Upper lobe of right lung (tissue), 1 donor: ENCODE data around the gene DNAJB8. TPM values are rescaled to one million over a fixed set of nuclear protein-coding genes. Genes with fewer than 3 reads are reported as not detected.
A peak's percentile ranks its signal among the peaks of the same experiment; 100 is the strongest.

Source experiments
- ATAC-seq: fragments of 200-7000 bp; cut with Tn5 transposase; one replicate; pipeline ENCODE4 v1.9.1; 2020; ENCODE audit warnings: mild to moderate bottlenecking, moderate library complexity
- DNase-seq: peaks from one replicate; pipeline ENCODE4 v3.0.0-alpha.2; 2020
- H3K27ac ChIP-seq: fragments of 200-600 bp; one replicate; pipeline ENCODE4 v1.8.0; 2022
- H3K27me3 ChIP-seq: fragments of 200-600 bp; one replicate; pipeline ENCODE4 v1.8.0; 2022; ENCODE audit warnings: mild to moderate bottlenecking
- H3K36me3 ChIP-seq: fragments of 200-600 bp; one replicate; pipeline ENCODE4 v1.8.0; 2022
- H3K4me1 ChIP-seq: fragments of 200-600 bp; one replicate; pipeline ENCODE4 v1.8.0; 2022
- H3K4me3 ChIP-seq: fragments of 200-600 bp; one replicate; pipeline ENCODE4 v1.8.0; 2022; ENCODE audit warnings: mild to moderate bottlenecking
- H3K9me3 ChIP-seq: fragments of 200-600 bp; one replicate; pipeline ENCODE4 v1.8.0; 2022
- intact Hi-C: fragments of 100-400 bp; cut with DNase I; formaldehyde crosslinking; loops from one replicate; pipeline ENCODE4 v1.11.0; 2022
- total RNA-seq: library from RNA; stranded (reverse); fragmentation: NEBNext Ultra II Directional; extraction: Animal tissue kit (Norgen Biotek cat#: 25700); gene quantifications from one replicate; pipeline ENCODE4 v1.2.1, GENCODE V29; 2021
- TF ChIP-seq, protein P1 (sequence below): fragments of 200-600 bp; IDR thresholded peaks from one replicate; pipeline ENCODE4 v1.8.0; 2022; ENCODE audit warnings: antibody characterized with exemption
- donor health status: DM: no; HTN: yes; CAD: no; lungs with severe emphysema.

Gene DNAJB8
- total RNA-seq, 1 donor from 2014 or later = not detected

DNA sequence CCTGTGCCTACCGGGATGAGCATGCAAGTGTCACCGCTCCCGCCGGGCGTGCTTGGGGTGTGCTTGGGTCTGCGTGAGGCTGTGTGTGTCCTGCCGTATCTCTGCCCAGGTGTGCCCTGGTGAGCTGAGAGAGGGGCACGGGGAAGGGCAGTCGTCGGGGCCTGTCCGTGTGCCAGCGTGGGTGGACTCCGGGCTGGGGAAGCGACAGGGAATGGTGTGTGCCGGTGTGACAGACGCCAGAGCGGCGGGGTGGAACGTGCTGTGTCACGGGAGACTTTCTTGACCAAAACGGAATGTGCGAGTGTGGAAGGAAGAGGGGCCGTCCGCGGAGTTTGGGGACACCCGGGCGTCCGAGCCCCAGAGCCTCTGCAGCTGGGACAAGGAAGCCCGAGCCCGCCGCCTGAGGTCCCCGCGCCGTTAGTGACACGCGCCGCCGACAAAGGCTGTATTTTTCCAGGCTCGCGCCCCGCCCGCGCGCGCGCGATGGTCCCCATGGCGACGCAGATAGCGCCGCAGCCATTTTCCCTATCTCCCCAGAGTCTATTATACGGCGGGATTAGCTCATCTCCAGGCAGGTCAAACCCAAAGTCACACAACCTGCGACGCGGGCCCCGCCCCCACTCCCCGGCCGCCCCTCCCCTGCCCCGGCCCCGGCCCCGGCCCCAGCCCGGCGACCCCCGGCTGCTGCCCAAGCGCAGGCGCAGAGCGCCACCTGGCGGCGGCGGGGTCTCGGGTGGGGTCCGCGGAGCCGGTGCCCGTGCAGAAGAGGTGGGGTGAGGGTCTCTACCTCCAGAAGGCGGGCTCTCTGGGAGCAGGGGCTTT is 30.8 kb upstream of the DNAJB8 start:
- Histone ChIP-seq H3K36me3 (no peaks in the 10 kb centered on the region), H3K27ac (no peak overlapping the region), H3K9me3 (no peaks in the 10 kb centered on the region), H3K27me3 (peaks cover 90% of the 10 kb centered on the region), H3K4me1 (peaks cover 9% of the 10 kb centered on the region), H3K4me3 (peak overlapping the region; percentile 46)
- DNase-seq (peak; percentile 79), ATAC-seq (peak; percentile 66)
- intact Hi-C loops = loop anchor here (10.0 kb wide), 1 partner anchor 77 kb away; no protein-coding TSS in a partner anchor
- TF ChIP-seq, protein P1, sequence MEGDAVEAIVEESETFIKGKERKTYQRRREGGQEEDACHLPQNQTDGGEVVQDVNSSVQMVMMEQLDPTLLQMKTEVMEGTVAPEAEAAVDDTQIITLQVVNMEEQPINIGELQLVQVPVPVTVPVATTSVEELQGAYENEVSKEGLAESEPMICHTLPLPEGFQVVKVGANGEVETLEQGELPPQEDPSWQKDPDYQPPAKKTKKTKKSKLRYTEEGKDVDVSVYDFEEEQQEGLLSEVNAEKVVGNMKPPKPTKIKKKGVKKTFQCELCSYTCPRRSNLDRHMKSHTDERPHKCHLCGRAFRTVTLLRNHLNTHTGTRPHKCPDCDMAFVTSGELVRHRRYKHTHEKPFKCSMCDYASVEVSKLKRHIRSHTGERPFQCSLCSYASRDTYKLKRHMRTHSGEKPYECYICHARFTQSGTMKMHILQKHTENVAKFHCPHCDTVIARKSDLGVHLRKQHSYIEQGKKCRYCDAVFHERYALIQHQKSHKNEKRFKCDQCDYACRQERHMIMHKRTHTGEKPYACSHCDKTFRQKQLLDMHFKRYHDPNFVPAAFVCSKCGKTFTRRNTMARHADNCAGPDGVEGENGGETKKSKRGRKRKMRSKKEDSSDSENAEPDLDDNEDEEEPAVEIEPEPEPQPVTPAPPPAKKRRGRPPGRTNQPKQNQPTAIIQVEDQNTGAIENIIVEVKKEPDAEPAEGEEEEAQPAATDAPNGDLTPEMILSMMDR = peak; percentile 58

DNA sequence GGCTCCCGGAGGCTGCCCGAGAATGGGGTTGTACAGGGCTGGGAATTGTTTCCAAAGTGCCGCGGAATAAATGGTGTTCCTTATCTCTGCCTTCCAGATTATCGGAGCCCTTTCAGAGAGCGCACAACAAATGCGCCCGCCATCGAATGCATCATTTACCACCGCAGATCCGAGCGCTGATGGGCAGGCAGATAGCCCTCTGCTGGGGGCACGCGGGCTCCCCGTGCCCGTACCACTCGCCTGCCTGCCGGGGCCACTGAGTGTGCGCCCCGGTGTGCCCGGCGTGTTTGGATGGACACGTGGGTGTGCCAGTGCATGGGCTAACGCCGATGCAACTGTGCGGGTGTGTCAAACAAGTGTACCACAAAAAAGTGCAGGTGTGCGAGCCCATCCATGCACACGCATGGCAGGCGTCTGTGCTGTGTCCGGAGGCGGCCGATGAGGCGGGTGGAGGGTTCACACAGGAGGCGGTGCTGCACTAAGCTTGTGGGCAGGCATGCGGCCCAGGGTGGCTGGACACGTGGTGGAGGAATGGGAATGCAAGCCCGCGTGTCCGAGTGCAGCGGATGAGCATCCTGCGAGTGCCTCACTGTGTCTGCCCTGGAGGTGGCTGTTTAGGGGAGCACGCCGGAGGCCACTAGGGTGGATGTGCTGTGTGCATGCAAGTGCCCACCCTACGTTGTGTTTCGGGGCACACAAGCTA is 30.1 kb upstream of the DNAJB8 start:
- H3K9me3 ChIP-seq = no peaks in the 10 kb centered on the region
- intact Hi-C loops = loop anchor here (10.0 kb wide), 1 partner anchor 78 kb away; no protein-coding TSS in a partner anchor
- DNase-seq (no peak), ATAC-seq (peak; percentile 14)
- H3K36me3 ChIP-seq = no peaks in the 10 kb centered on the region
- H3K4me3 ChIP-seq = peak overlapping the region; percentile 46
- H3K27me3 ChIP-seq = peaks cover 93% of the 10 kb centered on the region
- peaks cover 9% of the 10 kb centered on the region for H3K4me1 ChIP-seq
- H3K27ac ChIP-seq = no peak overlapping the region
- TF ChIP-seq, protein P1 = no peak

DNA sequence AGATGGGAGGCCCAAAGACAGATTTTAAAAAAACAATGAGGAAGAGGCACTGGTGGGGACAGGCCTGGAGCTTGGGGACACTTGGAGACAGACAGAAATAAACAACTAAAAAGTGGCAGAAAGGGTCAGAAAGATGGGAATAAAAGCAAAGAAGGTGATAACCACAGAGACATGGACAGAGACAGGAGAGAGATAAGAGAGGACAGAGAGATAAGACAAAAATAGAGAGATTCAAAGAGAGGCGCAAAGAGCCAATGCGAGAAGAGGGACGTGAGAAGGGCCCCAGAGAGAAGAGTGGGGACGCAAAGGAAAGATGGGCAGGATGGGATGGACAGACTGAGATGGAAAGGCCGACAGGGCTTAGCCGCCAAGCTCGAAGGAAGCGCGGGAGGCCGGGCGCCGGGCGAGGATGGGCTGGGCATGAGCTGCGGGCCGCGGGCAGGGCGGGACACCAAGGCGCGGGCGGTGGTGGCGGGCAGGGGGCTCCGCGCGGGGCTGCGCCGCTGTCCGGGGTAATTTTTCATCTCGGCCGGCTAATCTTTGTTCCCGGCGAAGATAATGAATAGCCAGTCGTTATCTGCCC is 29.4 kb upstream of the DNAJB8 start:
- H3K36me3 ChIP-seq = no peaks in the 10 kb centered on the region
- no peak overlapping the region for H3K27ac ChIP-seq
- H3K27me3 ChIP-seq = peaks cover 93% of the 10 kb centered on the region
- H3K9me3 ChIP-seq = no peaks in the 10 kb centered on the region
- no peak overlapping the region for H3K4me3 ChIP-seq
- no peak for ATAC-seq
- TF ChIP-seq, protein P1 = no peak
- no peak for DNase-seq
- intact Hi-C loops = loop anchor here (10.0 kb wide), 1 partner anchor 79 kb away; no protein-coding TSS in a partner anchor
- peaks cover 9% of the 10 kb centered on the region for H3K4me1 ChIP-seq

DNA sequence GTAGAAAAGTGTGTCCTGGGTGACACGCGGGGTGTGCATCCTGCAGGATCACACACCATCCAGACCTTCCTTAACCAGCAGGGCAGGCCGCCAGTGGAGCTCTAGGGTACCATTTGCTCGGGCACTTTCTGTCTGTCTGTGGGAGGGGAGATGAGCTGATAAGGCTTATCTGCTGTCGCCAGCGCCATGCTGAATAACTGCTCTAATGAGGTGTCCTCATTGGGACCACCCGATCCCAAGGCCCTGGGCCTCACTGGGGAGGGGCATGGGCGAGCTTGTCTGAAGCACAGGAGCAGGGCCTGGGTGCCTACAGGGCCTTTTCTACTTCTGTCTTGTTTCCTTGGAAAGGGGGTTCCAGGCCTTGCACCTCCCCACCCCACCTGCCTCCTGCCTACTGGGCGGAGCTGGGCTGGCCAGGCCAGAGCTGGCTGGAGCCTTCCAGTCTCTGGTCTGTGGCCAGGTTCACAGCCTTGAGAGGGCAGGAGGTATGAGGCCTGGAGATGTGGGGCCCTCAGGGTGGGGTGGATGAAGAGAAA is 28.8 kb upstream of the DNAJB8 start:
- H3K4me1 ChIP-seq = peaks cover 9% of the 10 kb centered on the region
- no peak for DNase-seq
- intact Hi-C loops = loop anchor here (10.0 kb wide), 1 partner anchor 79 kb away; no protein-coding TSS in a partner anchor

DNA sequence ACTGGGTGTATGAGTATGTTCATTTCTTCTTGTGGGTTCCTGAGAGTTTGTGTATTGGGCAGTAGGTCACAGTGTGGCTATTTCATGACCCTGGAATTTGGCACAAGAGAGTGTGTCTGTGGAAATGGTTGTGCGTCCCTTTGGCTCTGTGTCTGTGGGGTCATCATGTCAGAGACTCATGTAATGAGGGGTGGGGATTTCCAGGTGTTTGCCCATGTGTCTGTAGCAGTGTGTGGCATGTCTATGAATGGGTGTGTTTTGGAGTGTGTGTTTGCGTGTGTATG is 27.6 kb upstream of the DNAJB8 start:
- TF ChIP-seq, protein P1 = no peak
- no peak for ATAC-seq
- intact Hi-C loops = loop anchor here (10.0 kb wide), 1 partner anchor 80 kb away; no protein-coding TSS in a partner anchor
- H3K9me3 ChIP-seq = no peaks in the 10 kb centered on the region
- no peaks in the 10 kb centered on the region for H3K36me3 ChIP-seq
- no peak overlapping the region for H3K4me3 ChIP-seq
- peaks cover 93% of the 10 kb centered on the region for H3K27me3 ChIP-seq
- H3K4me1 ChIP-seq = peaks cover 19% of the 10 kb centered on the region
- H3K27ac ChIP-seq = no peak overlapping the region
- no peak for DNase-seq

More for the DNA sequence above, 28.8 kb upstream of the DNAJB8 start:
- Histone ChIP-seq H3K36me3 (no peaks in the 10 kb centered on the region), H3K9me3 (no peaks in the 10 kb centered on the region), H3K27me3 (peaks cover 93% of the 10 kb centered on the region), H3K27ac (no peak overlapping the region), H3K4me3 (no peak overlapping the region)
- ATAC-seq = no peak
- TF ChIP-seq, protein P1 = no peak
